GM12801 (cell line): ENCODE measurements around the gene RGS19.

Source experiments
- CTCF ChIP-seq: IDR thresholded peaks from one replicate; pipeline ENCODE4 v1.5.1; 2011; ENCODE audit warnings: control low read depth; ENCODE audit not compliant: insufficient read length; ENCODE audit errors: extremely low read depth

The RGS19 gene

GRCh38 chr20:64080013-64080812, 895 bp upstream of the RGS19 start, which contains the start of gene OPRL1:
Gene OPRL1, plus strand, starts transcription at chr20:64080082. Its CDS starts 12,639 bp downstream, at chr20:64092721.
- no peak for TF ChIP-seq CTCF

GRCh38 chr20:64078934-64079272, 415 bp downstream of the RGS19 start:
- TF ChIP-seq CTCF, result no peak

DNA sequence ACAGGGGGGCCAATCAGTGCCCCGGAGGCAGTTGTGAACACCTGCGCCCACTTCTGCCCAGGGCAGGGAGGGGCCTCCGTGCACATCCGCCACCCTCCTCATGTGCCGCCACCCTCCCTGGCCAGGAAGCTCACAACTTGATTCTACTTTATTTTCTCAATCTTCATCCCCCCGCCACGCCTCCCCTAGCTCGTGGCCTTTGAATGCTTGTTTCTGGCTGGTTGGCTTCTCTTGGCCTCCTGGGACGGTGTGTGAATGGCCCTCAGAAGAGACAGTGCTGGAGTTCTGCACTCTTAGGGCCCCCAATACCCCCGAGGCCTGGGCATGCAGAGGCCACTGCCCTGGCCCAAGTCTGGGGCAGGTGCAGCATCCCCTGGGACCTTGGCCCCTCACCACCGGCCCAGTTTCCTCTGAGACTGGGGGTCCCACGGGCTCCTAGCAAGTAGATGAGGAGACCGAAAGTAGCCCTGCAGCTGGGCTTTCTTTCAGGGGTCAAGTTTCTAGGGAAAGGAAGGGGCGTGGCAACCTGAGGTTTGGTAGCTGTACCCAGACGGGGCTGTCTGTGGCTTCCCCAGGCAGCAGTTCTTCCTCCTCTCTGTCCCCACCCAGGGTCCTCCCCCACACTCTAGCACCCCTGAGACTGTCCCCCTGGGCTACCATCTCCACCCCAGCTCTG, 1.3 kb downstream of the RGS19 start:
- no peak for TF ChIP-seq CTCF

- no peak for TF ChIP-seq CTCF
These were observed 1.8 kb downstream of the RGS19 start for GRCh38 chr20:64077541-64077875.

GRCh38 chr20:64077094-64077493, 2.2 kb downstream of the RGS19 start:
- TF ChIP-seq CTCF, result no peak

DNA sequence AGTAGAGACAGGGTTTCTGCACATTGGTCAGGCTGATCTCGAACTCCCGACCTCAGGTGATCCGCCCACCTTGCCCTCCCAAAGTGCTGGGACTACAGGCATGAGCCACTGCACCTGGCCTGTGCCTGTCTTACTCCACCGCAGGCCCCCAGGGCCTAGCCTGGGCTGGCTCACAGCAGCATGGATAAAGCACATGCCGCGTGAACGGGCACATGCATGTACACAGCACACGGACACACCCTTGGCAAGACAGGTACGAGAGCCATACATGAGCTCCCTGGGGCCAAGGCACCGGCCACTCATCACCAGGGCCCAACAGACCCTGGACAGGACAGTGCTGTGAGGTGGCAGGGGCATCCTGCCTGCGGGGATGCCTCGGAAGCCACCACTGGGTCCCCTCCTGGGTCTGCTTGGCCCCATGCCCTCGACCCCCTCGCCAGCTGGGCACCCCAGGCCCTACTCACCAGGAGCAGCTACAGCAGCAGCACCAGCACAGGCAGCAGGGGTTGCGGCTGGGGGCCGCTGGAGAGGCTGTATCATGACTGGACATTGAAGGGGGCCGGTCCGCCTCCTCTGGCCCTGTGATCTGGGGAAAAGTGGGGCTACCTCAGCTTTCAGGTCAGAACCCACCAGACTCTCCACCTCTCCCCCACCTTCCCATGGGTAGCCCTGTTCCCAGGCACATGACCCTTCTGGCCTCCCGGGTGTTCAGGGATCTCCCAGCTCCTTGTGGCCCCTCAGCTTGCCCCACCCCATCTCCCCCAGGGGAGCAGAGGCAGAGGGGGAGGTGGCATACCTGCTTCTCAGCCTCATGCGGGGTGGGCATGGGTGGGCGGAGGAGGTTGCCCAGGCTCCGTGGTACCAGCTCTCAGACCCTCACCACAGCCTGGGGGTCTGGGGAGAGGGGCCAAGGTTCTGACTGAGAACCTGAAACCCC, 3.0 kb downstream of the RGS19 start:
- no peak for TF ChIP-seq CTCF

- no peak for TF ChIP-seq CTCF
These were observed 3.8 kb downstream of the RGS19 start for GRCh38 chr20:64075556-64075955.
